Liver (tissue), 9 donors: Measurements from ENCODE around the gene FSTL1. TPM values are rescaled to one million over a fixed set of nuclear protein-coding genes. Genes with fewer than 3 reads are reported as not detected.

Experiments used
- DNase-seq: peaks from one replicate; pipeline ENCODE4 v3.0.0-alpha.2; 2017; ENCODE audit warnings: low spot score
- H3K27ac ChIP-seq, 2 donors: one replicate each; pipeline ENCODE4 v1.7.0; 2013; ENCODE audit warnings: inconsistent platforms in 2 of 2, low read length in 2 of 2, control low read depth in 1 of 2, low read depth in 1 of 2, mild to moderate bottlenecking in 1 of 2
- H3K27me3 ChIP-seq, 4 donors: one replicate each; pipeline versions ENCODE4 v1.6.1 to v1.7.0; 2013; ENCODE audit warnings: low read length in 3 of 4, inconsistent platforms in 1 of 4, mild to moderate bottlenecking in 1 of 4, moderate library complexity in 1 of 4; ENCODE audit not compliant: control insufficient read depth in 4 of 4, insufficient read depth in 4 of 4
- H3K36me3 ChIP-seq, 4 donors: one replicate each; pipeline versions ENCODE4 v1.6.1 to v1.7.0; 2013; ENCODE audit warnings: low read length in 3 of 4, mild to moderate bottlenecking in 3 of 4, low read depth in 1 of 4, moderate library complexity in 1 of 4; ENCODE audit not compliant: control insufficient read depth in 4 of 4, insufficient read depth in 3 of 4
- H3K4me1 ChIP-seq, 4 donors: one replicate each; pipeline versions ENCODE4 v1.6.1 to v1.7.0; 2013; ENCODE audit warnings: low read length in 3 of 4, mild to moderate bottlenecking in 3 of 4, moderate library complexity in 1 of 4; ENCODE audit not compliant: control insufficient read depth in 4 of 4, insufficient read depth in 4 of 4
- H3K4me3 ChIP-seq, 3 donors: one replicate each; pipeline versions ENCODE4 v1.6.1 to v1.7.0; 2013; ENCODE audit warnings: low read length in 3 of 3, control low read depth in 1 of 3, low read depth in 1 of 3, mild to moderate bottlenecking in 1 of 3
- H3K9ac ChIP-seq, 2 donors: one replicate each; pipeline ENCODE4 v1.7.0; 2013; ENCODE audit warnings: low read length in 2 of 2, mild to moderate bottlenecking in 2 of 2, moderate library complexity in 2 of 2, control low read depth in 1 of 2, low read depth in 1 of 2
- H3K9me3 ChIP-seq, 4 donors: one replicate each; pipeline versions ENCODE4 v1.6.1 to v1.7.0; 2013; ENCODE audit warnings: low read length in 3 of 4; ENCODE audit not compliant: control insufficient read depth in 4 of 4
- FOXA1 ChIP-seq: IDR thresholded peaks from 2 replicates; pipeline ENCODE4 v1.6.1; 2016; ENCODE audit warnings: antibody characterized with exemption
- FOXA2 ChIP-seq: IDR thresholded peaks from 2 replicates; pipeline ENCODE4 v1.6.1; 2016; ENCODE audit warnings: antibody characterized with exemption
- HNF4A ChIP-seq, 2 donors: conservative IDR thresholded peaks; 2 replicates each; pipeline ENCODE4 v1.6.1; 2016; ENCODE audit warnings: antibody characterized with exemption in 2 of 2, mild to moderate bottlenecking in 2 of 2
- HNF4G ChIP-seq: IDR thresholded peaks from 2 replicates; pipeline ENCODE4 v1.6.1; 2016; ENCODE audit warnings: antibody characterized with exemption
- JUND ChIP-seq, 2 donors: IDR thresholded peaks; 2 replicates each; pipeline ENCODE4 v1.6.1; 2016; ENCODE audit warnings: antibody characterized with exemption in 2 of 2
- NR2F2 ChIP-seq: IDR thresholded peaks from 2 replicates; pipeline ENCODE4 v1.6.1; 2016; ENCODE audit warnings: antibody characterized with exemption
- RAD21 ChIP-seq, 2 donors: IDR thresholded peaks; 2 replicates each; pipeline ENCODE4 v1.6.1; 2016; ENCODE audit warnings: antibody characterized with exemption in 2 of 2, mild to moderate bottlenecking in 2 of 2
- TAF1 ChIP-seq: conservative IDR thresholded peaks from 2 replicates; pipeline ENCODE4 v1.6.1; 2016; ENCODE audit warnings: antibody characterized with exemption, mild to moderate bottlenecking
- ZBTB33 ChIP-seq: IDR thresholded peaks from 2 replicates; pipeline ENCODE4 v1.6.1; 2016; ENCODE audit warnings: antibody characterized with exemption
- WGBS: extraction: QIAGEN DNeasy Blood & Tissue Kit; methylation state at CpG from one replicate; pipeline ENCODE4 v1.1.7; 2013; 5-methylcytosine and 5-hydroxymethylcytosine counted together
- polyA plus RNA-seq, 2 donors: library from polyadenylated mRNA; stranded (reverse) in 1 of 2; unstranded in 1 of 2; fragments of 200-250 nt in 1 of 2; fragments of >200 nt in 1 of 2; fragmentation: Nextera tagmentation in 1 of 2; extraction: Ambion mirVana in 1 of 2; gene quantifications; one replicate each; pipeline versions ENCODE4 v1.2.1 to v1.2.3, GENCODE V29; 2013 to 2015
- total RNA-seq, 2 donors: library from RNA; depleted of rRNA; stranded (reverse); fragments of >200 nt; gene quantifications; one replicate each; pipeline ENCODE4 v1.2.3, GENCODE V29; 2014
- TF ChIP-seq, protein P1 (sequence below): IDR thresholded peaks from 2 replicates; pipeline ENCODE4 v1.6.1; 2016; ENCODE audit warnings: antibody characterized with exemption
- donor health status: healthy.
- donor health status: healthy.
- donor health status: healthy.
- donor health status: healthy.
- donor health status: healthy.

The FSTL1 gene
- total and polyA plus RNA-seq, 4 donors = 9.6 to 67.5 (median 24.6) TPM

- H3K27ac ChIP-seq = no peak overlapping the region
- H3K9ac ChIP-seq = no peak overlapping the region
- 77% methylated on average over 4 of the region's 4 CpGs for WGBS
- TF ChIP-seq NR2F2 = no peak
- TF ChIP-seq ZBTB33 = no peak
- H3K9me3 ChIP-seq = no peaks in the 10 kb centered on the region
- H3K4me1 ChIP-seq = peaks cover 2 to 8% (median 7%) of the 10 kb centered on the region in 4 donors
- no peaks in the 10 kb centered on the region for H3K36me3 ChIP-seq
- H3K4me3 ChIP-seq = no peak overlapping the region
- DNase-seq = no peak
- H3K27me3 ChIP-seq = no peaks in the 10 kb centered on the region
These were observed 2.0 kb upstream of the FSTL1 start for GRCh38 chr3:120452816-120453215.

DNA sequence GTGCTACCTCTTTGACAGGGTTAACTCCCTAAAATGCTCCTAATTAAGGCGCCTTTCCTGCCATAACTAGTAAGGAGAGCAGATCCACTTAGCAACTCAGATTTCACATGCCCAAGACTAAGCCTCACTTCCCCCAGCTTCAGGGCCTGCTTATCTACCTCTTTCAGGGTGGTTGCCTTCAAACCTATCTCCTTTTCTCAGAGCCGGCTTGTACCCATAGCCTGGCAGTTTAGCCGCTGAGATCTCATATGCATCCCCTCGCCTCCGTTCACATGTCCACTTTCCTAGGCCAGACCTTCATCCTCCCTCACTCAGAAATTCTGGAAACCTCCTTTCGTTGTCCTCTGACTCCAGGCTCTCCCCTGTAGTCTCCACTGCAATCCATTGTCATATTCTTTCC is 1.0 kb upstream of the FSTL1 start:
- no peaks in the 10 kb centered on the region for H3K27me3 ChIP-seq
- no peak for DNase-seq
- H3K9ac ChIP-seq = no peak overlapping the region

DNA sequence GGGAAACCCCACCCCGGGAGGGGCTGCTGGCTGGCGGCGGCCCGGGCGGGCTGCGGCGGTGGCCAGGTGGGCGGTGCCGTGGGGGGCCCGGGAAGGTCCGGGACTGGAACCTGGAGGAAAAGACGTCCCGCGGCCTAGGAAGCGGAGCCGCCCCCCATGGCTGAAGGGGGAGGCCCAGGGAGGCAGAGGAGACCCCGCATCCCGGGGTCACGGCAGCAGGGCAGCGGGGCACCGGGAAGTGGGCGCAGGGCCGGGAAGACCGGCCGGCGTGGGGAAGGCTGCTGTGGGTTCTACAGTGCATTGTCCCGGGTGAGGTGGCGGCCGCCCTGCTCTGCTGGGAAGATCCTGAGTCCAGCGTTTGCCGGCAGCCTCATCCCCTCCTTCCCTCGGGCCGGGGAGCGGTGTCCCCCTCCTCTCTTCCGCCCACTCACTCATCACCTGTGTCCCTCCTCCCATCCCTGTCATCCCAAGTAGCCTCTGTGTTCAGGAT is 525 bp upstream of the FSTL1 start:
- Histone ChIP-seq H3K9me3 (no peaks in the 10 kb centered on the region), H3K27me3 (no peaks in the 10 kb centered on the region), H3K4me1 (peaks cover 2 to 8% (median 7%) of the 10 kb centered on the region in 4 donors), H3K4me3 (peak overlapping the region in 1 of 3 donors; percentile 82), H3K9ac (no peak overlapping the region), H3K27ac (peak overlapping the region in 1 of 2 donors; percentile 66), H3K36me3 (no peaks in the 10 kb centered on the region)
- 52% methylated on average over 35 of the region's 35 CpGs for WGBS
- no peak for TF ChIP-seq FOXA1
- no peak for TF ChIP-seq TAF1
- no peak for TF ChIP-seq ZBTB33
- no peak for TF ChIP-seq HNF4G
- no peak for DNase-seq

More for the DNA sequence above, 1.0 kb upstream of the FSTL1 start:
- no peak overlapping the region for H3K4me3 ChIP-seq
- TF ChIP-seq FOXA2 (no peak), FOXA1 (no peak), NR2F2 (no peak), ZBTB33 (no peak), HNF4A (conservative IDR thresholded peaks at IDR 0.05) (no peak), RAD21 (IDR thresholded peaks at IDR 0.05) (no peak), JUND (IDR thresholded peaks at IDR 0.05) (no peak), TAF1 (no peak)
- TF ChIP-seq, protein P1, sequence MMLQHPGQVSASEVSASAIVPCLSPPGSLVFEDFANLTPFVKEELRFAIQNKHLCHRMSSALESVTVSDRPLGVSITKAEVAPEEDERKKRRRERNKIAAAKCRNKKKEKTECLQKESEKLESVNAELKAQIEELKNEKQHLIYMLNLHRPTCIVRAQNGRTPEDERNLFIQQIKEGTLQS = no peak
- peaks cover 2 to 8% (median 7%) of the 10 kb centered on the region in 4 donors for H3K4me1 ChIP-seq
- 95% methylated on average over 6 of the region's 6 CpGs for WGBS
- H3K27ac ChIP-seq = no peak overlapping the region
- no peaks in the 10 kb centered on the region for H3K36me3 ChIP-seq
- no peaks in the 10 kb centered on the region for H3K9me3 ChIP-seq
